Measurements from ENCODE around the gene MS4A7. TPM values are rescaled to one million over a fixed set of nuclear protein-coding genes. Genes with fewer than 3 reads are reported as not detected.

MS4A7 gene
- polyA plus RNA-seq, 1 of the 3 experiments (the other 2 are of a cell fraction), result not detected

GRCh38 chr11:60348116-60348515 lies 30.2 kb upstream of the MS4A7 start:
- DNase-seq, result no peak
- ChIA-PET CTCF (interaction anchor here (2.6 kb wide), 1 partner anchor 14 kb away, joined by 14 read pairs; no protein-coding TSS in a partner anchor), POLR2A (no interaction called here)
- H3K36me3 ChIP-seq (replicated peaks in 1 of 2; ENCODE audit: control insufficient read depth in 1 of 2, insufficient read depth in 2 of 2, low read length in 1 of 2), result no peaks in the 10 kb centered on the region
- no peaks in the 10 kb centered on the region for H3K79me2 ChIP-seq (ENCODE audit: insufficient read depth)
- H3K4me2 ChIP-seq, result no peak overlapping the region
- no peak overlapping the region for H3K9ac ChIP-seq
- WGBS (ENCODE audit: low lambda C conversion rate), result 0% methylated on average over 2 of the region's 2 CpGs
- H2AFZ ChIP-seq (ENCODE audit: low read depth), result no peak overlapping the region
- TF ChIP-seq YY1 (IDR thresholded peaks at IDR 0.05; ENCODE audit: low read depth) (no peak), FOXM1 (IDR thresholded peaks at IDR 0.05; ENCODE audit: low read depth) (no peak), GATA2 (CRISPR knock-in tag; IDR thresholded peaks at IDR 0.05) (no peak), EP300 (IDR thresholded peaks at IDR 0.05; ENCODE audit: borderline replicate concordance in 1 of 2, low read depth in 1 of 2, low read length in 1 of 2) (no peak), PBX3 (IDR thresholded peaks at IDR 0.05) (no peak), FOSL2 (IDR thresholded peaks at IDR 0.05; ENCODE audit: borderline replicate concordance, low read depth) (no peak), CHD2 (IDR thresholded peaks at IDR 0.05; ENCODE audit: low read length, partially characterized antibody) (no peak), EZH2phosphoT487 (IDR thresholded peaks at IDR 0.05; ENCODE audit: borderline replicate concordance, low read depth) (no peak), POLR2AphosphoS5 (IDR thresholded peaks at IDR 0.05; ENCODE audit: low read depth, low read length) (no peak), IRF3 (IDR thresholded peaks at IDR 0.05; ENCODE audit: low read depth, low read length) (no peak)
- no peaks in the 10 kb centered on the region for H3K9me3 ChIP-seq
- no peaks in the 10 kb centered on the region for H3K9me2 ChIP-seq
- no peaks in the 10 kb centered on the region; the same call in 1 of the 2 replicates for H3K27me3 ChIP-seq (ENCODE audit: insufficient read depth)
- H3K4me1 ChIP-seq (ENCODE audit: control insufficient read depth in 1 of 2, insufficient read depth in 2 of 2, low read depth in 1 of 2, low read length in 1 of 2), result no peaks in the 10 kb centered on the region
- H3F3A ChIP-seq (replicated peaks; ENCODE audit: insufficient read depth), result no peaks in the 10 kb centered on the region
- no peak overlapping the region for H3K4me3 ChIP-seq (ENCODE audit: low read depth in 2 of 2, low read length in 1 of 2)
- no peaks in the 10 kb centered on the region for H4K20me1 ChIP-seq (ENCODE audit: insufficient read depth)
- H3K27ac ChIP-seq (ENCODE audit: low read depth in 2 of 2, low read length in 1 of 2), result no peak overlapping the region

- no peaks in the 10 kb centered on the region for H3F3A ChIP-seq (replicated peaks; ENCODE audit: insufficient read depth)
- H3K9ac ChIP-seq, result no peak overlapping the region
- no peak overlapping the region for H3K27ac ChIP-seq (ENCODE audit: low read depth in 2 of 2, low read length in 1 of 2)
- TF ChIP-seq MXI1 (IDR thresholded peaks at IDR 0.05; ENCODE audit: low read depth, low read length) (no peak), EZH2phosphoT487 (IDR thresholded peaks at IDR 0.05; ENCODE audit: borderline replicate concordance, low read depth) (no peak), TEAD4 (IDR thresholded peaks at IDR 0.05; ENCODE audit: borderline replicate concordance, insufficient read depth) (no peak), TAF1 (IDR thresholded peaks at IDR 0.05; ENCODE audit: borderline replicate concordance, low read depth, low read length) (no peak), GABPA (IDR thresholded peaks at IDR 0.05; ENCODE audit: low read depth) (no peak), MAX (IDR thresholded peaks at IDR 0.05; ENCODE audit: low read depth) (no peak), FOXM1 (IDR thresholded peaks at IDR 0.05; ENCODE audit: low read depth) (no peak), PBX3 (IDR thresholded peaks at IDR 0.05) (no peak), POLR2AphosphoS5 (IDR thresholded peaks at IDR 0.05; ENCODE audit: low read depth, low read length) (no peak), YY1 (IDR thresholded peaks at IDR 0.05; ENCODE audit: low read depth) (no peak), RAD21 (IDR thresholded peaks at IDR 0.05; ENCODE audit: low read length) (no peak)
- H3K9me3 ChIP-seq, result no peaks in the 10 kb centered on the region
- H3K27me3 ChIP-seq (ENCODE audit: insufficient read depth), result no peaks in the 10 kb centered on the region; the same call in 1 of the 2 replicates
- no peak overlapping the region for H3K4me3 ChIP-seq (ENCODE audit: low read depth in 2 of 2, low read length in 1 of 2)
- POLR2A ChIA-PET, result no interaction called here
- no peaks in the 10 kb centered on the region for H3K4me1 ChIP-seq (ENCODE audit: control insufficient read depth in 1 of 2, insufficient read depth in 2 of 2, low read depth in 1 of 2, low read length in 1 of 2)
- no peaks in the 10 kb centered on the region for H3K9me2 ChIP-seq
- H2AFZ ChIP-seq (ENCODE audit: low read depth), result no peak overlapping the region
- no peak overlapping the region for H3K4me2 ChIP-seq
- CTCF ChIA-PET, result interaction anchor here (2.6 kb wide), 1 partner anchor 16 kb away, joined by 14 read pairs; no protein-coding TSS in a partner anchor
- H3K36me3 ChIP-seq (replicated peaks in 1 of 2; ENCODE audit: control insufficient read depth in 1 of 2, insufficient read depth in 2 of 2, low read length in 1 of 2), result no peaks in the 10 kb centered on the region
- no peak for DNase-seq
- 0% methylated on average over 1 of the region's 1 CpG for WGBS (ENCODE audit: low lambda C conversion rate)
- no peaks in the 10 kb centered on the region for H3K79me2 ChIP-seq (ENCODE audit: insufficient read depth)
- no peaks in the 10 kb centered on the region for H4K20me1 ChIP-seq (ENCODE audit: insufficient read depth)
Observed at GRCh38 chr11:60349990-60350389, 28.3 kb upstream of the MS4A7 start.
